Muscle layer of colon (tissue), 2 donors: Measurements from ENCODE around the gene RALB.

Experiments
- H3K27ac ChIP-seq: one replicate; pipeline ENCODE4 v1.7.0; 2013; ENCODE audit warnings: low read depth, mild to moderate bottlenecking, low read length, moderate library complexity
- H3K27me3 ChIP-seq, 2 donors: one replicate each; pipeline ENCODE4 v1.7.0; 2013; ENCODE audit warnings: low read length in 2 of 2, mild to moderate bottlenecking in 2 of 2; ENCODE audit not compliant: insufficient read depth in 2 of 2, control insufficient read depth in 1 of 2
- H3K36me3 ChIP-seq: one replicate; pipeline ENCODE4 v1.7.0; 2013; ENCODE audit warnings: mild to moderate bottlenecking, low read length; ENCODE audit not compliant: insufficient read depth
- H3K4me1 ChIP-seq: one replicate; pipeline ENCODE4 v1.7.0; 2013; ENCODE audit warnings: mild to moderate bottlenecking, low read length; ENCODE audit not compliant: insufficient read depth
- H3K4me3 ChIP-seq, 2 donors: one replicate each; pipeline ENCODE4 v1.7.0; 2013; ENCODE audit warnings: low read length in 2 of 2, low read depth in 1 of 2, mild to moderate bottlenecking in 1 of 2, moderate library complexity in 1 of 2
- H3K9ac ChIP-seq: one replicate; pipeline ENCODE4 v1.7.0; 2013; ENCODE audit warnings: low read length
- H3K9me3 ChIP-seq: one replicate; pipeline ENCODE4 v1.7.0; 2013; ENCODE audit warnings: mild to moderate bottlenecking, low read length
- donor health status: abdominal sarcoma.
- donor health status: Adenocarcinoma of cecum.

RALB gene

DNA sequence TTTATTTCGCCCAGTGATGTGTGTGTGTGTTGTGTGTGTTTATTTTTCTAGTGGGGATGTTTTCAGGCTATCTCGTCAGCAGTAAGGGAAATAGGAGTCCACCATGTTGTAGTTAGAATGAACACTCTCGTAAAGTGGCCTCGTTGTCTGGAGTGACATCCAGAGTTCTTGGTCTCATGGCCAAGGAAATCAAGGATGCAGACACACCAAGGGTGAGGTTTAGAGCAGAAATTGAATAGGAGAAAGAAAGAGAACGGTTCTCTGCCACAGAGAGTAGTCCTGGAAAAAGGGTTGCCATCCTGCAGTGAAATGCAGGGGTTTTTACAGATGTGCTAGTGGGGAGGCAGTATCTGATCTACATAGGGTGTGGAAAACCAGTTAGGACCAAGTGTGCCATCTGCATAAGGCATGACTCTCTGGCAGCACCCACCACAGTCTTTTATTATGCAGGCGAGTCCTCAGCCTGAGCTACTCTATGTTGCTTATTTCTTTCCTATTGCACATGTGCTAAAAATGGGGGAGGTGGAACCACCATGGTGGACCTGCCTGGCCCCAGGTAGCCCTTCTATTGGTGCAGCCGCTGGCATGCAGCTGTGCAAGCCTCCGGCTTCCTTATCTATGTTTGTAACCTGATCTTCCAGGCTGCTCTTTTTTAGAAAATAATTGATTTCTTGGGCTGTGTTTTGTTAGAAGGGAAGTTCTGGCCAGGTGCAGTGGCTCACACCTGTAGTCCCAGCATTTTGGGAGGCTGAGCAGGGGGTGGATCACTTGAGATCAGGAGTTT, 23.2 kb downstream of the RALB start:
- Histone ChIP-seq H3K9ac (no peak overlapping the region), H3K27me3 (no peaks in the 10 kb centered on the region), H3K27ac (no peak overlapping the region), H3K36me3 (peaks cover 12% of the 10 kb centered on the region), H3K9me3 (no peaks in the 10 kb centered on the region), H3K4me3 (no peak overlapping the region), H3K4me1 (no peaks in the 10 kb centered on the region)

DNA sequence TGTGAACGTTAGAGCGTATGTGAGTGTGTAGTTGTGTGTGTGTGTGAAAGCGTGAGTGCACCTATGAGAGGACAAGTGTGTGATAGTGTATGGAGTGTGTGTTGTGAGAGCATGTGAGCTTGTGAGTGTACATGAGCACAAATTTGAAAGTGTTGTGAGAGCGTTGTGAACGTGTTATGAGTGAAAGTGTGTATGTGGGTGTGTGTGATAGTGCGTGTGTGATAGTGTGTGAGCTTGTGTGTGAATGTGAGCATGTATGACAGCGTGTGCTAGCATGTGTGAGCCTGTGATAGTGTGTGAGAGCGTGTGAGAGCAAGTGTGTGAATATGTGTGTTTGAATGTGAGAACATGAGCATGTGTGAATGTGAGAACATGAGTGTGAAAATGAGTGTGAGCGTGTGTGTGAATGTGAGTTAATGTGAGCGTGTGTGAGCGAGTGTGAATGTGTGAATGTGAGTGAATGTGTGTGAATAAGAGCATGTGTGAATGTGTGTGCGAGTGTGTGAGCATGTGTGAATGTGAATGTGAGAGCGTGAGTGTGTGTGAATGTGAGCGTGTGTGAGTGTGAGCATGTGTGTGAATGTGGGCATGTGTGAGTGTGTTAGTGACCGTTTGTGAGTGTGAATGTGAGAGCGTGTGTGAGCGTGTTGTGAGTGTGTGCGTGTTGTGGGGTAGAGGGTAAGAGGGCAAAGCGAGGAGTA, 25.0 kb downstream of the RALB start:
- H3K9me3 ChIP-seq = no peaks in the 10 kb centered on the region
- no peak overlapping the region for H3K4me3 ChIP-seq
- peaks cover 12% of the 10 kb centered on the region for H3K36me3 ChIP-seq
- H3K27ac ChIP-seq = no peak overlapping the region
- H3K4me1 ChIP-seq = no peaks in the 10 kb centered on the region
- no peaks in the 10 kb centered on the region for H3K27me3 ChIP-seq
- no peak overlapping the region for H3K9ac ChIP-seq

DNA sequence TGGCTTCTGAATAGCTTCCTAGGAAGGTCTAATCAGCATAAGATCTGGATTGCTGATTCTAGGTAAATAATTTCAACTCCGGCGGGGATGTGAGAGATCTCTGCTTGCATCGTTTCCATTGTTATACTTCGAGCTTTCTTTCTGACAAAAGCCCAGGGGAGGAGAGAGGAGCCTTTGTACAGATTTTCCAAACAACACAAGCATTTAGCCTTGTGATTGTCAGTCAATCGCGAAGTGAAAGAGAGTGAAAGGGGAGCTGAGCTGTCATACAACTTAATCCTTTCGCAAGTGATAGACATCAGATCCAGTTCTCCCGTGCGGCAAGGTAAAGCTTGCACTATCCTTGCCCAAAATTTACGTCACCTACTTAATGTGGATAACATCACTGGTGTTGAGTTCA, 26.2 kb downstream of the RALB start:
- Histone ChIP-seq H3K36me3 (peaks cover 12% of the 10 kb centered on the region), H3K27me3 (no peaks in the 10 kb centered on the region), H3K4me3 (no peak overlapping the region), H3K4me1 (no peaks in the 10 kb centered on the region), H3K9ac (no peak overlapping the region), H3K27ac (no peak overlapping the region), H3K9me3 (no peaks in the 10 kb centered on the region)

DNA sequence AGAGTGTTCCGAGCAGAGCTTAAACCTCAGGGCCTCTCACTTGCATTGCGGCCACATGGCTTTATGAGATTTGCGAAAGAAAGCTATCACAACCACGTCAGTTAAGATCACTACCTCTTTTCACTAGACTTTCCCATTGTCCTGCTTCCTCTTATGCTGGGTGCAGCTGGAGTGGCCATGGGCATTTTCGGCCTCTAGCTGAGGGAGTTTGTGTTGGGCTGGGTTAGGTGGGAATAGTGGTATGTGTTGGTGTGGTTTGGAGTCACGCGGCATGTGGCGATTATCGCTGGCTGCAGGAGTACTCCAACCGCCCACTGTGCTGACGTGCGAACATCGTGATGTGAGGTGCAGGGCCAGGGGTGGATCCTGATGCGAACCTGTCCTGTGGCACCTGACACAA, 27.1 kb downstream of the RALB start:
- Histone ChIP-seq H3K27me3 (no peaks in the 10 kb centered on the region), H3K4me1 (no peaks in the 10 kb centered on the region), H3K4me3 (no peak overlapping the region), H3K27ac (no peak overlapping the region), H3K36me3 (peaks cover 12% of the 10 kb centered on the region), H3K9ac (no peak overlapping the region), H3K9me3 (no peaks in the 10 kb centered on the region)

DNA sequence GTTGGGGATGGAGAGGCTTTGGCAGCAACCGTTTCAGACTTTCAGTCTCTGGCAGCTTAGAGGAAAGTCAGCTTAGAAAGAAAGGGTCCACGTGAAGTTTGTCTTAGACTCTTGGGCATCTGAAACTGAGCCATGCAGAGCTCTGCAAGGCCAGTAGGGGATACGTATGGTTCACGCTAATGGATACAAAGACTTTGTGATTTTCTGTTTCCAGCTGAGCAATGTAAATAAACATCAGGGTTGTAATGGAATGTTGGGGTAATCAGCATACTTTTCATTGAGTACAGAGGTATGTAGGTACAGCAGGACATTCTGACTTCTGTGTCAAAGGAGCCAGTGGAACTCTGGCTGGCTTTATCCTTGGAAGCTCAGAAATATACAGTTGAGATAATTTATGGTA, 31.0 kb downstream of the RALB start:
- Histone ChIP-seq H3K36me3 (peaks cover 12% of the 10 kb centered on the region), H3K9me3 (no peaks in the 10 kb centered on the region)

DNA sequence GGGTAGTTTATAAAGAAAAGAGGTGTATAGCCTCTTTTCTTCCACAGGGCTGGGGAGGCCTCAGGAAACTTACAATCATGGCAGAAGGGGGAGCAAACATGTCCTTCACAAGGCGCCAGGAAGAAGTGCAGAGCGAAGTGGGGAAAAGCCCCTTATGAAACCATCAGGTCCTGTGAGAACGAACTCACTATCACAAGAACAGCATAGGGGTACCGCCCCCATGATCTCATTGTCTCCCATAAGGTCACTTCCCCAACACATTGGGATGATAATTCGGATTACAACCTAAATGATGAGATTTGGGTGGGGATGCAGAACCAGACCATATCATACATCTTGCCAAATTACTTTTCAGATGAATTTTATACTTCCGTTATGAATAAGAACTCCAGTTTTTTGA, 32.4 kb downstream of the RALB start:
- no peaks in the 10 kb centered on the region for H3K9me3 ChIP-seq
- no peaks in the 10 kb centered on the region for H3K4me1 ChIP-seq
- no peak overlapping the region for H3K9ac ChIP-seq
- H3K4me3 ChIP-seq = no peak overlapping the region
- peaks cover 7% of the 10 kb centered on the region for H3K36me3 ChIP-seq
- H3K27me3 ChIP-seq = no peaks in the 10 kb centered on the region
- no peak overlapping the region for H3K27ac ChIP-seq

More for the DNA sequence above, 31.0 kb downstream of the RALB start:
- Histone ChIP-seq H3K27me3 (no peaks in the 10 kb centered on the region), H3K4me1 (no peaks in the 10 kb centered on the region), H3K27ac (no peak overlapping the region), H3K4me3 (no peak overlapping the region), H3K9ac (no peak overlapping the region)

DNA sequence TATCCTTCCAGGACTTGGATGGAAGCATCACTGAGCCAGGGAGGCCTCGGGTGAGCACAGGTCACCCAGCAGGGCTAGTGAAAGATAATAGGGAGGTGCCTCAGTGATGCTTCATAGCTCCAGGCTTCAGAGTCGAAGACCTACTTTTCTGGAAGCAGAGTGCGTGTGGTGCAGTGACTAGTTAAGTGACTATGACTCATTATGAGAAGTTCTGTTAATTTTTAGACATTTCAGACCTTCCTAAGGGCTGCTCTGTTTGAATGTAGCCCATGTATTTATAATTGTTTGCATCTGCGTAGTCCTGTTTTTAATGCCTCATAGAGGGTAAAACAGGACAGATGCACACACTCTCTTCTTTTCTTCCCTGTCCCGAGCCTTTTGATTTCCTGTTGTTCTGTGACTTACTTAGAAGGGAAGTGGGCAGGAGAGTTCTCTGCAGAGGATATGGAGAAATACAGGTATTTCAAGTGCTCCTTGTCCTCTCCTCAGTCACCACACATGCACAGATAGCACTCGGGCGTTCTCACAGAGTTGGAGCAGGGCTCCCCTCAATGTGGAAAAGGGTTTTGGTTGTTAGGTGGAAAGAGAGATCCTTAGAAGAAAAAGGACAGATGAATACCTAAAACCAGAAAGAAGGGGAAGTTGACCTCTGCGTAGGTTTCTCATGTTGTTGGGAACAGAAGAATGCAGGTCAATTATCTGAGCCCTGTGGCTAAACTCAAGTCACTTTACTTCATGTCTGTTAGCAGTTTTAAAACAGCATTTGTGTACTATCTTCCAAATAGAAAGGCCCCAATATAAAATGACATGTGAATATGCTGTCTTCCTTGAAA, 34.7 kb downstream of the RALB start:
- H3K4me3 ChIP-seq = no peak overlapping the region
- peaks cover 18% of the 10 kb centered on the region for H3K36me3 ChIP-seq
- H3K9ac ChIP-seq = no peak overlapping the region
- H3K27ac ChIP-seq = no peak overlapping the region
- no peaks in the 10 kb centered on the region for H3K4me1 ChIP-seq
- H3K27me3 ChIP-seq = no peaks in the 10 kb centered on the region
- H3K9me3 ChIP-seq = no peaks in the 10 kb centered on the region

DNA sequence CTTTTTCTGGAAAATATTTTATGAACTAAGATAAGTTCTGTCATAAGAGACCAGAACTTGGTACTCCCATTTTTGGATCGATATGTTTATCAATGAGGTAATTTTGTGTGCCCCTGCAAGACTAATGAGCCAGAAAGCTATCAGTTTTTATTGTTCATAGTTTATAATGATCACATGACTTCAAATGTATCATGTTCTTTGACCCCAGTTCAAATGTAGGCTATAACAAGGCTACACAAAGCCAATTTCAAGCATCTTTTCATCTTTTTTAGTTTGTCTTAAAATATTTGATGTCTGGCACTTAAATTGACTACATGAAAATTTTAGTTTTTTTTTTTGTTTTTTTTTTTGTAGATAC, 35.3 kb downstream of the RALB start:
- Histone ChIP-seq H3K27me3 (no peaks in the 10 kb centered on the region), H3K9ac (no peak overlapping the region), H3K36me3 (peaks cover 18% of the 10 kb centered on the region), H3K4me3 (no peak overlapping the region), H3K27ac (no peak overlapping the region), H3K9me3 (no peaks in the 10 kb centered on the region), H3K4me1 (no peaks in the 10 kb centered on the region)

DNA sequence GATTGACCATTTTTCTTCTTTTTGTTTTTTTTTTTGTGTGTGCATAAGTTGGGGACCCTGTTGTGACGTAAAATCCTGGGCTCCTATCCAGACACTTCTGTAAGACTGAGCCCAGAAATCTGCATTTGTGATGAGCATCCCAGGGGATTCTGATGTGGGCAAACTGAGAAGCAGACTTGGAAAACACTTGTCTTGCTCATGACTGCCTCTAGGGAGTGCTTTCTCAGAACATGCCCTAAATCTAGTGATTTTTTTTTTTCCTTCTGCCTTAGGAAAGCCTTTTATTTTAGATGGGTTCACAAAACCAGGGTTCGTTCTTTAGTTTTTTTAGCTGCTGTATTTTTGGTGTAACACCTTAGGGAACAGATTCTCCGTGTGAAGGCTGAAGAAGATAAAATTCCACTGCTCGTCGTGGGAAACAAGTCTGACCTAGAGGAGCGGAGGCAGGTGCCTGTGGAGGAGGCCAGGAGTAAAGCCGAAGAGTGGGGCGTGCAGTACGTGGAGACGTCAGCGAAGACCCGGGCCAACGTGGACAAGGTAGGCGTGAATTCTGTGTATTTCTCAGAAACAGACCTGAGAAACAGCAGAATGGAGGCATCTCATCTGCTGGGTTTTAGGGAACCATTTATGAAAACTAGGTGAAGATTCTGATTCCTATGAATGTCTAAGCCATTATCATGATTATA, 36.7 kb downstream of the RALB start:
- Histone ChIP-seq H3K4me3 (no peak overlapping the region), H3K9ac (no peak overlapping the region), H3K27me3 (no peaks in the 10 kb centered on the region), H3K36me3 (peaks cover 18% of the 10 kb centered on the region), H3K9me3 (no peaks in the 10 kb centered on the region), H3K4me1 (no peaks in the 10 kb centered on the region), H3K27ac (no peak overlapping the region)

DNA sequence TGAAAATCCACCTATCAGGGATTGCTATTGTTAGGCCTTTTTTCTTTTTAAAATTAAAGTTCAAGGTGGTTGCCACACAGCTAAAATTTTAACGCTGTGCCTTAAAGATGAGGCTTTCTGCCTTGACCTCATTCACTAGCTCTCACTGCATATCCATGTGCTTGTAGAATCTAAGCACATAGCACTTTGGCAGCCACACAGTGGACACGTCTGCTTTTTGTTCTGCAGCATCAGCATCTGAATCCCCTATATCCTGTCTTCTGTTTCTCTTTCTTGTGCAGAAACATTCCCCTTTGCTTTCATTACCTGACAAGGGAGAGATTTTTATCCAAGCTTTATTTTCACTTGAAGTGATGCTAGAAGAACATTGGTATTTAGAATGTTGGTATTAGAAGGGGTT, 38.1 kb downstream of the RALB start:
- Histone ChIP-seq H3K36me3 (peaks cover 22% of the 10 kb centered on the region), H3K27ac (no peak overlapping the region), H3K4me1 (no peaks in the 10 kb centered on the region)

More for the DNA sequence above, 38.1 kb downstream of the RALB start:
- H3K9ac ChIP-seq = no peak overlapping the region
- H3K4me3 ChIP-seq = no peak overlapping the region
- H3K9me3 ChIP-seq = no peaks in the 10 kb centered on the region
- no peaks in the 10 kb centered on the region for H3K27me3 ChIP-seq
